Type B pancreatic cell (in vitro differentiated cells): ENCODE measurements around the gene NDUFAF5. TPM values are rescaled to one million over a fixed set of nuclear protein-coding genes. Genes with fewer than 3 reads are reported as not detected.

Experiments used
- DNase-seq: peaks from one replicate; pipeline ENCODE4 v3.0.0; 2021; ENCODE audit warnings: mixed read lengths; ENCODE audit not compliant: unreplicated experiment; ENCODE audit errors: extremely low spot score
- H3K27ac Mint-ChIP-seq: 2 replicates; pipeline ENCODE4 v1.8.0; 2021; ENCODE audit warnings: mild to moderate bottlenecking, mixed read lengths
- H3K27me3 Mint-ChIP-seq: 2 replicates; pipeline ENCODE4 v1.8.0; 2021; ENCODE audit warnings: mixed read lengths
- H3K36me3 Mint-ChIP-seq: 2 replicates; pipeline ENCODE4 v1.8.0; 2021; ENCODE audit warnings: mixed read lengths
- H3K4me1 Mint-ChIP-seq: one replicate; pipeline ENCODE4 v1.8.0; 2021; ENCODE audit warnings: mixed read lengths; ENCODE audit not compliant: unreplicated experiment
- H3K4me3 Mint-ChIP-seq: 2 replicates; pipeline ENCODE4 v1.8.0; 2021; ENCODE audit warnings: mild to moderate bottlenecking, mixed read lengths
- H3K9me3 Mint-ChIP-seq: 2 replicates; pipeline ENCODE4 v1.8.0; 2021; ENCODE audit warnings: mixed read lengths
- CTCF ChIP-seq: fragments of 200-600 bp; sonication (generic); conservative IDR thresholded peaks from 2 replicates; pipeline ENCODE4 v1.5.0; 2021; ENCODE audit warnings: antibody characterized with exemption, mild to moderate bottlenecking
- total RNA-seq: library from RNA; stranded (reverse); gene quantifications from 2 replicates; pipeline ENCODE4 v1.2.1, GENCODE V29; 2021; ENCODE audit warnings: low replicate concordance

NDUFAF5 gene
- total RNA-seq, 1 donor from 2014 or later: 26.1 TPM

DNA sequence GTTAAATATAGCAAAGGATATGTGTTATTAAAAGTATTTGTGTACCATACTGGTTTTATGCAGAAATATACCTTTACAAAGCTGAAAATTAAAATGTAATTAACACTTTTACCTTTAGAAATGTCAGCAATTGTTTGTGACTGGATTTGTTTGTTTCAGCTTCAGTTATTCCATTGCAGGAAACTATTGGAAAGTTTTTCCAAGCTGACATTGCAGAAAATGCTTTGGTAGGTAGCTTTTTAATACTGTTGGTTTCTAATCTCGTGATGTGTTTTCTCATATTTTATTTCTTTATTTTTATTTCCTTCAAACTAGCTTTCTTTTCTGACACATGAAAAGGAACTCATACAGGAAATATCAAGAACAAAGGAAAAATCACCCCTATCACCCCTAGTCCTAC lies 8.2 kb downstream of the NDUFAF5 start:
- H3K9me3 Mint-ChIP-seq: no peaks in the 10 kb centered on the region
- H3K36me3 Mint-ChIP-seq: peaks cover 32% of the 10 kb centered on the region
- H3K4me3 Mint-ChIP-seq: no peak overlapping the region
- H3K4me1 Mint-ChIP-seq: peaks cover 4% of the 10 kb centered on the region
- H3K27me3 Mint-ChIP-seq: no peaks in the 10 kb centered on the region
- no peak overlapping the region for H3K27ac Mint-ChIP-seq
- no peak for TF ChIP-seq CTCF
- no peak for DNase-seq

- Mint-ChIP-seq H3K36me3 (peaks cover 38% of the 10 kb centered on the region), H3K27ac (no peak overlapping the region), H3K4me1 (no peaks in the 10 kb centered on the region), H3K4me3 (no peak overlapping the region), H3K9me3 (no peaks in the 10 kb centered on the region), H3K27me3 (no peaks in the 10 kb centered on the region)
- no peak for DNase-seq
- no peak for TF ChIP-seq CTCF
Observed at GRCh38 chr20:13794667-13795066, 9.8 kb downstream of the NDUFAF5 start.

DNA sequence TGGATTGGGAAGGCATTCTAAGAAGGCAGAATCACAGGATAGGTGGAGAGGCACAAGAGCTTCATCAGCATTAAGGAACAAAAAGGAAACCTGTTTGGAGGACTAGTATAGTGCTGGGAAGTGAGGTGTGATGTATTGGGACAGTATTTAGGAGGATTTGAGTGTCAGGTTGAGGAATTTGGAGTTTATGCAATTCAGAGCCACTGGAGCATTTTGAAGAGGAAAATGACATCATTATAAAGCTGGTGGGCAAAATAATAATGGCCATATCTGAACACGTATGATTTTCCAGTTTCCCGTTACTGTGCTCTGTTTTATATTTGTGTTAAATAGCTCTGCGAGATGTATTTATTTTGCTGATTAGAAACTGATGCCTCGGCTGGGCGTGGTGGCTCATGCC lies 14.2 kb downstream of the NDUFAF5 start:
- Mint-ChIP-seq H3K27ac (no peak overlapping the region), H3K27me3 (no peaks in the 10 kb centered on the region), H3K4me1 (no peaks in the 10 kb centered on the region), H3K36me3 (peaks cover 32% of the 10 kb centered on the region), H3K4me3 (no peak overlapping the region), H3K9me3 (no peaks in the 10 kb centered on the region)
- DNase-seq: no peak
- TF ChIP-seq CTCF: no peak

GRCh38 chr20:13799974-13800373 lies 15.1 kb downstream of the NDUFAF5 start:
- no peak for DNase-seq

GRCh38 chr20:13800728-13801134 lies 15.9 kb downstream of the NDUFAF5 start:
- Mint-ChIP-seq H3K27ac (peak overlapping the region; percentile 46), H3K27me3 (no peaks in the 10 kb centered on the region), H3K4me3 (no peak overlapping the region), H3K36me3 (peaks cover 39% of the 10 kb centered on the region), H3K4me1 (no peaks in the 10 kb centered on the region), H3K9me3 (no peaks in the 10 kb centered on the region)
- DNase-seq: no peak
- no peak for TF ChIP-seq CTCF

More at GRCh38 chr20:13799974-13800373, 15.1 kb downstream of the NDUFAF5 start:
- Mint-ChIP-seq H3K9me3 (no peaks in the 10 kb centered on the region), H3K4me3 (peak overlapping the region; percentile 6), H3K4me1 (no peaks in the 10 kb centered on the region), H3K27me3 (no peaks in the 10 kb centered on the region), H3K27ac (peak overlapping the region; percentile 61), H3K36me3 (peaks cover 38% of the 10 kb centered on the region)
- TF ChIP-seq CTCF: no peak

DNA sequence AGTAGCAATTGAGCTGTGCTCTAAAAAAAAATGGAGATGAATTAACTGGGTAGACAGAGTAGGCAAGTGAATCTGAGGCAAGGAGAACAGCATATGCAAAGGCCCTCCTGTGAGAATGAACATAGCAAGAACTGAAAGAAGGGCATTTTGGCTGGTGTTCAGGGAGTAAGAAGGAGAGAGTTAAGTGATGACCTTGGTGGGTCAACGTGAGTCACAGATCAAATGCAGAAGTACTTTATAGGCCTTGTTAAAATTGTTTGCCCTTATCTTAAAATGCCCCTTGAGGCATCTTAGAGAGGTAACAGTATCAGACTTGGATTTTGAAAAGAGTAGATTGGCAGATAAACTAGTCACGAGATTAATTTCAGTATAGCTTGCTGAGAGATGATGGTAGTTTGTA lies 24.5 kb downstream of the NDUFAF5 start:
- no peaks in the 10 kb centered on the region for H3K9me3 Mint-ChIP-seq
- no peak overlapping the region for H3K27ac Mint-ChIP-seq
- no peak for DNase-seq
- H3K4me3 Mint-ChIP-seq: no peak overlapping the region
- H3K36me3 Mint-ChIP-seq: peaks cover 29% of the 10 kb centered on the region
- no peaks in the 10 kb centered on the region for H3K27me3 Mint-ChIP-seq
- H3K4me1 Mint-ChIP-seq: no peaks in the 10 kb centered on the region
- TF ChIP-seq CTCF: no peak
